Astrocyte (in vitro differentiated cells and primary cell): Measurements from ENCODE around the gene METRN. TPM values are rescaled to one million over a fixed set of nuclear protein-coding genes. Genes with fewer than 3 reads are reported as not detected.

Experiments
- DNase-seq: peaks from one replicate; pipeline ENCODE4 v3.0.0-alpha.2; 2010; ENCODE audit warnings: low read depth
- FAIRE-seq: peaks from 2 replicates; lab custom pipeline; 2011; peaks lifted over from hg19 to GRCh38; lab: Jason Lieb, UNC
- H2AFZ ChIP-seq: 2 replicates; pipeline ENCODE4 v1.6.0; 2012; ENCODE audit warnings: low read depth, low read length, inconsistent platforms
- H3K27ac ChIP-seq: 2 replicates; pipeline ENCODE4 v1.5.1; 2011; ENCODE audit warnings: low read depth, low read length, inconsistent platforms
- H3K27me3 ChIP-seq: 2 replicates; pipeline ENCODE4 v1.6.0; 2011; ENCODE audit warnings: low read length, inconsistent platforms; ENCODE audit not compliant: insufficient read depth
- H3K36me3 ChIP-seq: 2 replicates; pipeline ENCODE4 v1.5.1; 2011; ENCODE audit warnings: low read length, inconsistent platforms; ENCODE audit not compliant: insufficient read depth
- H3K4me1 ChIP-seq: 2 replicates; pipeline ENCODE4 v1.5.1; 2011; ENCODE audit warnings: low read length, inconsistent platforms; ENCODE audit not compliant: insufficient read depth
- H3K4me2 ChIP-seq: 2 replicates; pipeline ENCODE4 v1.6.0; 2012; ENCODE audit warnings: low read length, inconsistent platforms
- H3K4me3 ChIP-seq: 2 replicates; pipeline ENCODE4 v1.5.1; 2011; ENCODE audit warnings: low read depth, mild to moderate bottlenecking, low read length, inconsistent platforms; ENCODE audit not compliant: insufficient read depth
- H3K79me2 ChIP-seq: 2 replicates; pipeline ENCODE4 v1.6.0; 2012; ENCODE audit warnings: mild to moderate bottlenecking, low read length, inconsistent platforms; ENCODE audit not compliant: insufficient read depth
- H3K9ac ChIP-seq: 2 replicates; pipeline ENCODE4 v1.6.0; 2012; ENCODE audit warnings: mild to moderate bottlenecking, low read length, inconsistent platforms
- H3K9me3 ChIP-seq: 2 replicates; pipeline ENCODE4 v1.5.1; 2012; ENCODE audit warnings: low read depth, mild to moderate bottlenecking, low read length, inconsistent platforms; ENCODE audit not compliant: insufficient read depth
- H4K20me1 ChIP-seq: 2 replicates; pipeline ENCODE4 v1.6.0; 2012; ENCODE audit warnings: low read length, inconsistent platforms; ENCODE audit not compliant: insufficient read depth
- H3K27ac Mint-ChIP-seq: one replicate; pipeline ENCODE4 v1.8.0; 2021; ENCODE audit warnings: mild to moderate bottlenecking, mixed read lengths; ENCODE audit not compliant: unreplicated experiment
- H3K27me3 Mint-ChIP-seq: one replicate; pipeline ENCODE4 v1.8.0; 2021; ENCODE audit warnings: low read depth, mixed read lengths; ENCODE audit not compliant: unreplicated experiment
- H3K36me3 Mint-ChIP-seq: one replicate; pipeline ENCODE4 v1.8.0; 2021; ENCODE audit warnings: low read depth, mixed read lengths; ENCODE audit not compliant: unreplicated experiment
- H3K4me1 Mint-ChIP-seq: one replicate; pipeline ENCODE4 v1.8.0; 2021; ENCODE audit warnings: low read depth, mixed read lengths; ENCODE audit not compliant: unreplicated experiment
- H3K4me3 Mint-ChIP-seq: one replicate; pipeline ENCODE4 v1.8.0; 2021; ENCODE audit warnings: mild to moderate bottlenecking, moderate library complexity, mixed read lengths; ENCODE audit not compliant: unreplicated experiment
- H3K9me3 Mint-ChIP-seq: one replicate; pipeline ENCODE4 v1.8.0; 2021; ENCODE audit warnings: mild to moderate bottlenecking, mixed read lengths; ENCODE audit not compliant: unreplicated experiment
- EZH2 ChIP-seq: IDR thresholded peaks from 2 replicates; pipeline ENCODE4 v1.6.1; 2012; ENCODE audit warnings: mild to moderate bottlenecking, low read length, inconsistent platforms; ENCODE audit not compliant: insufficient read depth
- total RNA-seq: library from RNA; stranded (reverse); gene quantifications from 2 replicates; pipeline ENCODE4 v1.2.1, GENCODE V29; 2021
- TF ChIP-seq, protein P1 (sequence below): IDR thresholded peaks from 2 replicates; pipeline ENCODE4 v1.5.1; 2011; ENCODE audit warnings: low read depth, mild to moderate bottlenecking, inconsistent platforms, low read length, moderate library complexity; ENCODE audit not compliant: insufficient read depth

Gene METRN
- total RNA-seq, 1 donor from 2014 or later, result 31.5 TPM

GRCh38 chr16:761625-762513 is 47.0 kb downstream of the METRN start:
- H3K27me3 Mint-ChIP-seq, result peaks cover 6% of the 10 kb centered on the region
- no peak overlapping the region for H3K27ac Mint-ChIP-seq
- H3K4me1 ChIP-seq, result peaks cover 7% of the 10 kb centered on the region
- TF ChIP-seq, protein P1, sequence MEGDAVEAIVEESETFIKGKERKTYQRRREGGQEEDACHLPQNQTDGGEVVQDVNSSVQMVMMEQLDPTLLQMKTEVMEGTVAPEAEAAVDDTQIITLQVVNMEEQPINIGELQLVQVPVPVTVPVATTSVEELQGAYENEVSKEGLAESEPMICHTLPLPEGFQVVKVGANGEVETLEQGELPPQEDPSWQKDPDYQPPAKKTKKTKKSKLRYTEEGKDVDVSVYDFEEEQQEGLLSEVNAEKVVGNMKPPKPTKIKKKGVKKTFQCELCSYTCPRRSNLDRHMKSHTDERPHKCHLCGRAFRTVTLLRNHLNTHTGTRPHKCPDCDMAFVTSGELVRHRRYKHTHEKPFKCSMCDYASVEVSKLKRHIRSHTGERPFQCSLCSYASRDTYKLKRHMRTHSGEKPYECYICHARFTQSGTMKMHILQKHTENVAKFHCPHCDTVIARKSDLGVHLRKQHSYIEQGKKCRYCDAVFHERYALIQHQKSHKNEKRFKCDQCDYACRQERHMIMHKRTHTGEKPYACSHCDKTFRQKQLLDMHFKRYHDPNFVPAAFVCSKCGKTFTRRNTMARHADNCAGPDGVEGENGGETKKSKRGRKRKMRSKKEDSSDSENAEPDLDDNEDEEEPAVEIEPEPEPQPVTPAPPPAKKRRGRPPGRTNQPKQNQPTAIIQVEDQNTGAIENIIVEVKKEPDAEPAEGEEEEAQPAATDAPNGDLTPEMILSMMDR, result no peak
- no peak for TF ChIP-seq EZH2
- H3K79me2 ChIP-seq, result no peaks in the 10 kb centered on the region
- no peak for DNase-seq
- FAIRE-seq, result no peak
- H3K9me3 ChIP-seq, result no peaks in the 10 kb centered on the region
- H3K27ac ChIP-seq, result no peak overlapping the region
- H3K9me3 Mint-ChIP-seq, result no peaks in the 10 kb centered on the region
- H3K4me3 ChIP-seq, result no peak overlapping the region
- H3K36me3 ChIP-seq, result no peaks in the 10 kb centered on the region
- H2AFZ ChIP-seq, result no peak overlapping the region
- no peak overlapping the region for H3K9ac ChIP-seq
- no peaks in the 10 kb centered on the region for H3K4me1 Mint-ChIP-seq
- H3K36me3 Mint-ChIP-seq, result peaks cover 3% of the 10 kb centered on the region
- H4K20me1 ChIP-seq, result no peaks in the 10 kb centered on the region
- no peak overlapping the region for H3K4me2 ChIP-seq
- no peaks in the 10 kb centered on the region for H3K27me3 ChIP-seq
- no peak overlapping the region for H3K4me3 Mint-ChIP-seq

GRCh38 chr16:762595-763268 is 47.8 kb downstream of the METRN start:
- no peaks in the 10 kb centered on the region for H3K27me3 ChIP-seq
- no peak for DNase-seq
- no peaks in the 10 kb centered on the region for H3K4me1 Mint-ChIP-seq
- peaks cover 3% of the 10 kb centered on the region for H3K36me3 Mint-ChIP-seq
- H3K27ac Mint-ChIP-seq, result no peak overlapping the region
- H3K79me2 ChIP-seq, result no peaks in the 10 kb centered on the region
- H4K20me1 ChIP-seq, result no peaks in the 10 kb centered on the region
- no peak overlapping the region for H3K9ac ChIP-seq
- FAIRE-seq, result no peak
- TF ChIP-seq, protein P1, result no peak
- TF ChIP-seq EZH2, result no peak
- H3K9me3 Mint-ChIP-seq, result no peaks in the 10 kb centered on the region
- peaks cover 6% of the 10 kb centered on the region for H3K27me3 Mint-ChIP-seq
- H2AFZ ChIP-seq, result no peak overlapping the region
- no peak overlapping the region for H3K4me2 ChIP-seq
- no peak overlapping the region for H3K4me3 Mint-ChIP-seq
- H3K4me3 ChIP-seq, result no peak overlapping the region
- no peaks in the 10 kb centered on the region for H3K36me3 ChIP-seq
- no peaks in the 10 kb centered on the region for H3K9me3 ChIP-seq
- H3K4me1 ChIP-seq, result peaks cover 7% of the 10 kb centered on the region
- no peak overlapping the region for H3K27ac ChIP-seq
